Liver (tissue), 3 donors: Measurements from ENCODE around the gene PRKD1.

Experiments used
- EGR1 ChIP-seq, 2 donors: IDR thresholded peaks; 2 replicates each; pipeline ENCODE4 v1.6.1; 2016 to 2018; ENCODE audit warnings: antibody characterized with exemption in 2 of 2, low read depth in 2 of 2
- NR2F2 ChIP-seq: IDR thresholded peaks from 2 replicates; pipeline ENCODE4 v1.6.1; 2016; ENCODE audit warnings: antibody characterized with exemption
- YY1 ChIP-seq: IDR thresholded peaks from 2 replicates; pipeline ENCODE4 v1.6.1; 2016; ENCODE audit warnings: antibody characterized with exemption, mild to moderate bottlenecking
- TF ChIP-seq, protein P1 (sequence below): fragments of 150-350 bp; IDR thresholded peaks from 2 replicates; pipeline ENCODE4 v1.5.1; 2017; ENCODE audit warnings: improper control_type of control experiment, low read depth, low read length; ENCODE audit not compliant: missing input control
- TF ChIP-seq, protein P2 (sequence below): IDR thresholded peaks from 2 replicates; pipeline ENCODE4 v1.6.1; 2016; ENCODE audit warnings: antibody characterized with exemption
- donor health status: healthy.
- donor health status: healthy.

DNA sequence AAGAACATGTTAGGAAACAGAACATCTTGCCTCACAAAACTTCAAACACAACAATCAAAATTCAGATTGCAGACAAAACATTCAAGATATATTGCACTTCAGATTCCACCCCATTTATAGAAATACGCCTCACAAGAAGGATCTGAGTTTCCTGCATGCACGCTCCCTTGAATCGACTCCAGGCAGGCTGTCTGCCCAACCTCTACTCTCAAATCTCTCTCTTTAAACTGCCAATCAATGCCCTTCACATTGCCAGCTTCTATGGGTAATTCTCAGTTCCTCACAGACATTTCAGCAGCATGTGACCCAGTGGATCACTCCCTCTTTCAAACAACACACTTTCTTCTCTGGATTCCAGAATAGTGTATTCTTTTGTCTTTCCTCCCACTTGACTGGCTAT is 184.1 kb downstream of the PRKD1 start:
- TF ChIP-seq NR2F2 (no peak), YY1 (no peak), EGR1 (IDR thresholded peaks at IDR 0.05; ENCODE audit: low read depth in 2 of 2) (no peak)
- TF ChIP-seq, protein P1, sequence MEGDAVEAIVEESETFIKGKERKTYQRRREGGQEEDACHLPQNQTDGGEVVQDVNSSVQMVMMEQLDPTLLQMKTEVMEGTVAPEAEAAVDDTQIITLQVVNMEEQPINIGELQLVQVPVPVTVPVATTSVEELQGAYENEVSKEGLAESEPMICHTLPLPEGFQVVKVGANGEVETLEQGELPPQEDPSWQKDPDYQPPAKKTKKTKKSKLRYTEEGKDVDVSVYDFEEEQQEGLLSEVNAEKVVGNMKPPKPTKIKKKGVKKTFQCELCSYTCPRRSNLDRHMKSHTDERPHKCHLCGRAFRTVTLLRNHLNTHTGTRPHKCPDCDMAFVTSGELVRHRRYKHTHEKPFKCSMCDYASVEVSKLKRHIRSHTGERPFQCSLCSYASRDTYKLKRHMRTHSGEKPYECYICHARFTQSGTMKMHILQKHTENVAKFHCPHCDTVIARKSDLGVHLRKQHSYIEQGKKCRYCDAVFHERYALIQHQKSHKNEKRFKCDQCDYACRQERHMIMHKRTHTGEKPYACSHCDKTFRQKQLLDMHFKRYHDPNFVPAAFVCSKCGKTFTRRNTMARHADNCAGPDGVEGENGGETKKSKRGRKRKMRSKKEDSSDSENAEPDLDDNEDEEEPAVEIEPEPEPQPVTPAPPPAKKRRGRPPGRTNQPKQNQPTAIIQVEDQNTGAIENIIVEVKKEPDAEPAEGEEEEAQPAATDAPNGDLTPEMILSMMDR = no peak
- TF ChIP-seq, protein P2, sequence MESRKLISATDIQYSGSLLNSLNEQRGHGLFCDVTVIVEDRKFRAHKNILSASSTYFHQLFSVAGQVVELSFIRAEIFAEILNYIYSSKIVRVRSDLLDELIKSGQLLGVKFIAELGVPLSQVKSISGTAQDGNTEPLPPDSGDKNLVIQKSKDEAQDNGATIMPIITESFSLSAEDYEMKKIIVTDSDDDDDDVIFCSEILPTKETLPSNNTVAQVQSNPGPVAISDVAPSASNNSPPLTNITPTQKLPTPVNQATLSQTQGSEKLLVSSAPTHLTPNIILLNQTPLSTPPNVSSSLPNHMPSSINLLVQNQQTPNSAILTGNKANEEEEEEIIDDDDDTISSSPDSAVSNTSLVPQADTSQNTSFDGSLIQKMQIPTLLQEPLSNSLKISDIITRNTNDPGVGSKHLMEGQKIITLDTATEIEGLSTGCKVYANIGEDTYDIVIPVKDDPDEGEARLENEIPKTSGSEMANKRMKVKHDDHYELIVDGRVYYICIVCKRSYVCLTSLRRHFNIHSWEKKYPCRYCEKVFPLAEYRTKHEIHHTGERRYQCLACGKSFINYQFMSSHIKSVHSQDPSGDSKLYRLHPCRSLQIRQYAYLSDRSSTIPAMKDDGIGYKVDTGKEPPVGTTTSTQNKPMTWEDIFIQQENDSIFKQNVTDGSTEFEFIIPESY = no peak
